Mucosa of descending colon (tissue), 3 donors: ENCODE results near the gene MTMR10. TPM values are rescaled to one million over a fixed set of nuclear protein-coding genes. Genes with fewer than 3 reads are reported as not detected.

Experiments used
- ATAC-seq: fragments of 200-7000 bp; cut with Tn5 transposase; one replicate; pipeline ENCODE4 v1.9.1; 2020; ENCODE audit warnings: mild to moderate bottlenecking, moderate library complexity
- DNase-seq, 3 donors: peaks; one replicate each; pipeline ENCODE4 v3.0.0-alpha.2; 2020
- H3K36me3 ChIP-seq: fragments of 200-600 bp; one replicate; pipeline ENCODE4 v1.8.0; 2021; ENCODE audit warnings: low read depth, mild to moderate bottlenecking
- H3K4me1 ChIP-seq: fragments of 200-600 bp; one replicate; pipeline ENCODE4 v1.8.0; 2021; ENCODE audit warnings: low read depth, mild to moderate bottlenecking
- H3K4me3 ChIP-seq: fragments of 200-600 bp; one replicate; pipeline ENCODE4 v1.8.0; 2021; ENCODE audit warnings: mild to moderate bottlenecking
- H3K9me3 ChIP-seq: fragments of 200-600 bp; one replicate; pipeline ENCODE4 v1.8.0; 2021; ENCODE audit warnings: mild to moderate bottlenecking
- intact Hi-C, 2 donors: fragments of 100-400 bp; cut with DNase I in 1 of 2; cut with micrococcal nuclease in 1 of 2; formaldehyde crosslinking; loops; one replicate each; pipeline versions ENCODE4 v1.11.0 to v1.11.1; 2022; cut with DNase I, micrococcal nuclease
- total RNA-seq, 3 donors: library from RNA; stranded (reverse); fragmentation: NEBNext Ultra II Directional in 2 of 3; extraction: Animal tissue kit (Norgen Biotek cat#: 25700) in 2 of 3; gene quantifications; one replicate each; pipeline versions ENCODE4 v1.2.1 to v1.2.4, GENCODE V29; 2021 to 2023
- TF ChIP-seq, protein P1 (sequence below): fragments of 200-600 bp; IDR thresholded peaks from one replicate; pipeline ENCODE4 v1.8.0; 2022; ENCODE audit warnings: antibody characterized with exemption, mild to moderate bottlenecking
- donor health status: DM: no; HTN: no; CAD: no; lungs with moderate emphysema.
- donor health status: DM: no; HTN: no; CAD: no.
- donor health status: DM: no; HTN: yes; CAD: no.

Gene MTMR10
- total RNA-seq, 3 donors from 2014 or later = 34.4 to 42.0 (median 37.5) TPM

DNA sequence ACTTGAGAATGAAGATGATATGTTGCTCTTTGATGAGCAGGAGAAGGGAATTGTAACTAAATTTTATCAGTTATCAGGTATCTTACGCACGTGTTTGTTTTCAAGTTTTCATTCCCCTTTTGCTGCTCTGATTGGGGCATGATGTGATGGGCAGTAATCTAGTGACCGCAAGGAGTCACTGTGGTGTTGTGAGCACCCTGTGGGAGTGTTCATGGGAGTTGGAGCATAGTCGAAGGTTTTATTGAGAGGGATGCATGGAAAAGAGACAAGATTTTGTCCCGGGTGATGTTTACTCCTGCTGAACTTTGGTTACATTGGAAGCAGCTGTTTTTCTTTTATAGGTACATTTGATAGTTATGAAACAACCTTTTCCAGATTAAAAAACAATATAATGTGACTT is 85.6 kb downstream of the MTMR10 start:
- intact Hi-C loops = no loop called here
- DNase-seq = peak in 1 of 3 donors; percentile 68

DNA sequence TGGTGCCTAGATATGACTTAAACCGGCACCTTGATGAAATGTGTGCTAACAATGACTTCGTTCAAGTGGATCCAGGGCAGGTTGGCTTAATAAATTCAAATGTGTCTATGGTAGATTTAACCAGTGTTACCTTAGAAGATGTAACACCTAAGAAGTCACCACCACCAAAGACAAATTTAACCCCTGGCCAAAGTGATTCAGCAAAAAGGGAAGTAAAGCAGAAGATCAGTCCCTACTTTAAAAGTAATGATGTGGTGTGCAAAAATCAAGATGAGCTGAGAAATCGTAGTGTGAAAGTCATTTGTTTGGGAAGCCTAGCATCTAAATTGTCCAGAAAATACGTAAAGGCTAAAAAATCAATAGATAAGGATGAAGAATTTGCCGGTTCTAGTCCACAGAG is 86.6 kb downstream of the MTMR10 start:
- Histone ChIP-seq H3K36me3 (no peaks in the 10 kb centered on the region), H3K4me3 (no peak overlapping the region), H3K9me3 (no peaks in the 10 kb centered on the region), H3K4me1 (peaks cover 28% of the 10 kb centered on the region)
- ATAC-seq (no peak), DNase-seq (no peak)
- TF ChIP-seq, protein P1, sequence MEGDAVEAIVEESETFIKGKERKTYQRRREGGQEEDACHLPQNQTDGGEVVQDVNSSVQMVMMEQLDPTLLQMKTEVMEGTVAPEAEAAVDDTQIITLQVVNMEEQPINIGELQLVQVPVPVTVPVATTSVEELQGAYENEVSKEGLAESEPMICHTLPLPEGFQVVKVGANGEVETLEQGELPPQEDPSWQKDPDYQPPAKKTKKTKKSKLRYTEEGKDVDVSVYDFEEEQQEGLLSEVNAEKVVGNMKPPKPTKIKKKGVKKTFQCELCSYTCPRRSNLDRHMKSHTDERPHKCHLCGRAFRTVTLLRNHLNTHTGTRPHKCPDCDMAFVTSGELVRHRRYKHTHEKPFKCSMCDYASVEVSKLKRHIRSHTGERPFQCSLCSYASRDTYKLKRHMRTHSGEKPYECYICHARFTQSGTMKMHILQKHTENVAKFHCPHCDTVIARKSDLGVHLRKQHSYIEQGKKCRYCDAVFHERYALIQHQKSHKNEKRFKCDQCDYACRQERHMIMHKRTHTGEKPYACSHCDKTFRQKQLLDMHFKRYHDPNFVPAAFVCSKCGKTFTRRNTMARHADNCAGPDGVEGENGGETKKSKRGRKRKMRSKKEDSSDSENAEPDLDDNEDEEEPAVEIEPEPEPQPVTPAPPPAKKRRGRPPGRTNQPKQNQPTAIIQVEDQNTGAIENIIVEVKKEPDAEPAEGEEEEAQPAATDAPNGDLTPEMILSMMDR = no peak
- intact Hi-C loops = no loop called here

More for the DNA sequence above, 85.6 kb downstream of the MTMR10 start:
- Histone ChIP-seq H3K9me3 (no peaks in the 10 kb centered on the region), H3K36me3 (no peaks in the 10 kb centered on the region), H3K4me3 (no peak overlapping the region), H3K4me1 (peaks cover 28% of the 10 kb centered on the region)
- peak; percentile 69 for ATAC-seq
- TF ChIP-seq, protein P1 = peak; percentile 28

DNA sequence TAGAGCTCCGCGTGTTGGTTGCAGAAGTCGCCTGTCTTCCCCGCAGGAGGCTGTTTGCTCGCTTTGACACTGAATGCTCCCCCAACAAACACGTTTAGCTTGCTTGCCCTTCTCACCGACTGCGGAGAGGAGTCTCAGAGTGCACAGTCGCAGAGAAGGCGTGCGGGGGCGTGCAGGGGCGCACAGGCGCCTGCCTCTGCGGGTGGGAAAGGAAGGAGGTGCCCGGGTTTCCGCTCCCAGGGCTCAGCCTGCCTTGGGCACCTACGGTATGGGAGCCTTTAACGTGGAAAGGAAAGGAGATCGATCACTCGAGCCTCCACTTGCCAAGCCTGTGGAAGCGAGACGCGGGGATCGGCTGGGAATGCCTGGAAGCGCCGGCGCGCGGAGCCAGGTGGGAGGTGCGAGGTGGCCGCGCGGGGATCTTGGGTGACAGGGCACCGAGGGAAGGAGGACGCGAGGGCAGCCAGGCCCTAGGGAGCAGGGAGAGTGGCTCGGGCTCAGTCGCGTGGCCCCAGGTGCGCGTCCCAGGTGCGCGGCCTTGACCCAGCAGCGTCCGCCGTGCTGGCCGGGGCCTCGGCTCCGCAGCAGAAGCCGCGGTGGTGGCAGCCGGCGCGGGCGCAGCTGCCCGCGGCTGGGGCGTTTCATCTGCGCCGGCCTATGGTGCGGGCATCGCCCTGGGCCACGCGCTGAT is 87.8 kb downstream of the MTMR10 start, which contains the start of gene FAN1:
Gene FAN1, plus strand, starts transcription at position 419 of the 691 bp plus-strand sequence. CDS start 749 bp downstream, outside the sequence.
- TF ChIP-seq, protein P1 = no peak
- intact Hi-C loops = no loop called here
- peak within 1 kb of the TSS; percentile 20 for H3K4me3 ChIP-seq
- peaks cover 28% of the 10 kb centered on the region for H3K4me1 ChIP-seq
- no peaks in the 10 kb centered on the region for H3K36me3 ChIP-seq
- DNase-seq (peak; percentile 91 to 94 (median 93)), ATAC-seq (peak; percentile 98)
- no peaks in the 10 kb centered on the region for H3K9me3 ChIP-seq

DNA sequence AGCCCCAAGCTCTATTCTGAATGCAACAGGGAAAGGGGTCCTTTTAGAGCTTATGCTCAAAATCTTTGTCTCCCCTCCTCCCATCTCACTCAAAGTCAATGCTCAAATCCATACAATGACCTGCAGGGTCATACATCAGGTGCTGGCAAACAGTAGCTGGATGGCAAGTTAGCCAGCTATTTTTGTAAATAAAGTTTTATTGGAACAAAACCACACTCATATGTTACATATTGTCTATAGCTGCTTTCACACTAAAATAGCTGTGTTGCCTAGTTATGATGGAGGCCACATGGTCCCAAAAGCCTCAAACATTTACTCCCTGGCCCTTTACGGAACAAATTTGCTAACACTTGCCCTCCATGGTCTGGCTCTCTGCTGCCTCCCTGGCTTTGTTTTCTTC is 89.5 kb downstream of the MTMR10 start:
- H3K4me1 ChIP-seq = peaks cover 28% of the 10 kb centered on the region
- intact Hi-C loops = no loop called here
- no peaks in the 10 kb centered on the region for H3K9me3 ChIP-seq
- no peak overlapping the region for H3K4me3 ChIP-seq
- DNase-seq (no peak), ATAC-seq (no peak)
- TF ChIP-seq, protein P1 = no peak
- no peaks in the 10 kb centered on the region for H3K36me3 ChIP-seq

DNA sequence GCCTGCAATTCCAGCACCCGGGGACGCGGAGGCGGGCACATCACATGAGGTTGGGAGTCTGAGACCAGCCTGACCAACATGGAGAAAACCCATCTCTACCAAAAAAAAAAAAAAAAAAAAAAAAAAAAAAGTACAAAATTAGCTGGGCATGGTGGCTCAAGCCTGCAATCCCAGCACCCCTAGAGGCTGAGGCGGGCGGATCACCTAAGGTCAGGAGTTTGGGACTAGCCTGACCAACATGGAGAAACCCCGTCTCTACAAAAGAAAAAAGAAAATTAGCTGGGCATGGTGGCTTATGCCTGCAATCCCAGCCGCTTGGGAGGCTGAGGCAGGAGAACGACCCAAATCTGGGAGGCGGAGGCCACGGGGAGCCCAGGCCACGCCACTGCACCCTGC is 95.2 kb downstream of the MTMR10 start:
- DNase-seq (no peak), ATAC-seq (no peak)
- intact Hi-C loops = no loop called here
- TF ChIP-seq, protein P1 = no peak
- Histone ChIP-seq H3K4me1 (no peaks in the 10 kb centered on the region), H3K9me3 (no peaks in the 10 kb centered on the region), H3K36me3 (no peaks in the 10 kb centered on the region), H3K4me3 (no peak overlapping the region)
